SU-DHL-6 (cell line): ENCODE data around the gene BRIP1.

Experiments used
- CTCF ChIP-seq: fragments of 200-600 bp; sonication (generic); IDR thresholded peaks from one replicate; pipeline ENCODE4 v1.5.1; 2017; ENCODE audit warnings: antibody characterized with exemption, mild to moderate bottlenecking, low read length, moderate library complexity; ENCODE audit not compliant: insufficient read depth, poor library complexity, severe bottlenecking
- EZH2phosphoT487 ChIP-seq: fragments of 200-600 bp; sonication (generic), shearing (Covaris generic); conservative IDR thresholded peaks from 2 replicates; pipeline ENCODE4 v1.6.1; 2018; ENCODE audit warnings: mild to moderate bottlenecking, antibody characterized with exemption, low read length, moderate library complexity, mixed read lengths

GRCh38 chr17:61737820-61738219, 125.5 kb downstream of the BRIP1 start:
- no peak for TF ChIP-seq CTCF
- TF ChIP-seq EZH2phosphoT487, result no peak
